GM12878 (cell line): ENCODE measurements around the gene CMSS1. TPM values are rescaled to one million over a fixed set of nuclear protein-coding genes. Genes with fewer than 3 reads are reported as not detected.

ENCODE experiments used
- ATAC-seq: fragments of 200-7000 bp; cut with Tn5 transposase; 3 replicates; pipeline ENCODE4 v1.9.1; 2020; ENCODE audit warnings: mild to moderate bottlenecking, moderate library complexity
- BruUV-seq: library from RNA; stranded (reverse); fragments of 400-500 nt; replicated peaks from 2 replicates; lab custom pipeline; 2021; lab: Mats Ljungman, UMichigan
- CTCF ChIA-PET: fragments of 300-600 bp; sonication (Branson Sonifier 250); formaldehyde crosslinking; extraction: SDS; loops from one replicate; lab custom pipeline; 2021; ENCODE audit warnings: inconsistent platforms; lab: Yijun Ruan, JAX
- POLR2A ChIA-PET: fragments of 350-600 bp; formaldehyde crosslinking; extraction: SDS; loops from one replicate; lab custom pipeline; 2021; ENCODE audit warnings: inconsistent platforms; lab: Charles Lee
- RAD21 ChIA-PET: fragments of 300-600 bp; sonication (Branson Sonifier 250); formaldehyde crosslinking; loops from one replicate; lab custom pipeline; 2023; ENCODE audit warnings: antibody characterized with exemption; ENCODE audit not compliant: unreplicated experiment; lab: Charles Lee
- SMC1A ChIA-PET: fragments of 300-600 bp; sonication (Branson Sonifier 250); formaldehyde crosslinking; loops from one replicate; lab custom pipeline; 2023; ENCODE audit not compliant: unreplicated experiment, uncharacterized antibody; lab: Charles Lee
- DNase-seq: peaks from one replicate; pipeline ENCODE4 v3.0.0-alpha.2; 2011; ENCODE audit warnings: low read depth, low spot score
- FAIRE-seq: peaks from 3 replicates; lab custom pipeline; 2011; peaks lifted over from hg19 to GRCh38; lab: Jason Lieb, UNC
- H2AFZ ChIP-seq: 2 replicates; pipeline ENCODE4 v1.6.0; 2011; ENCODE audit warnings: low read depth, low read length, control low read depth; ENCODE audit not compliant: control insufficient read depth
- H3K27ac ChIP-seq: 2 replicates; pipeline ENCODE4 v1.5.1; 2011; ENCODE audit warnings: control low read depth; ENCODE audit not compliant: control insufficient read depth, insufficient read depth
- H3K27me3 ChIP-seq, 2 experiments: replicated peaks in 1 of 2; 2 replicates each; pipeline versions ENCODE4 v1.6.0 to v1.6.1; 2011; ENCODE audit warnings: low read length in 1 of 2; ENCODE audit not compliant: control insufficient read depth in 2 of 2, insufficient read depth in 2 of 2
- H3K36me3 ChIP-seq, 2 experiments: 2 replicates each; pipeline ENCODE4 v1.5.1; 2011; ENCODE audit warnings: low read length in 1 of 2; ENCODE audit not compliant: control insufficient read depth in 2 of 2, insufficient read depth in 2 of 2
- H3K4me1 ChIP-seq: 2 replicates; pipeline ENCODE4 v1.6.1; 2011; ENCODE audit warnings: mild to moderate bottlenecking, low read length, moderate library complexity, mixed read lengths; ENCODE audit not compliant: control insufficient read depth, insufficient read depth
- H3K4me2 ChIP-seq: 2 replicates; pipeline ENCODE4 v1.6.0; 2011; ENCODE audit warnings: control low read depth; ENCODE audit not compliant: control insufficient read depth, insufficient read depth
- H3K4me3 ChIP-seq: fragments of 200-600 bp; sonication (generic); 2 replicates; pipeline ENCODE4 v1.5.1; 2016
- H3K79me2 ChIP-seq: 2 replicates; pipeline ENCODE4 v1.6.0; 2011; ENCODE audit warnings: low read length; ENCODE audit not compliant: control insufficient read depth, insufficient read depth
- H3K9ac ChIP-seq: 2 replicates; pipeline ENCODE4 v1.8.0; 2011; ENCODE audit warnings: low read length, control low read depth, mixed read lengths; ENCODE audit not compliant: control insufficient read depth, insufficient read depth
- H3K9me3 ChIP-seq: replicated peaks from 3 replicates; pipeline ENCODE4 v1.5.1; 2011; ENCODE audit warnings: mild to moderate bottlenecking, low read length; ENCODE audit not compliant: control insufficient read depth, insufficient read depth
- H4K20me1 ChIP-seq: 2 replicates; pipeline ENCODE4 v1.6.0; 2011; ENCODE audit not compliant: control insufficient read depth, insufficient read depth
- E4F1 ChIP-seq: fragments of 450-650 bp; IDR thresholded peaks from 2 replicates; pipeline ENCODE4 v1.6.1; 2018; ENCODE audit warnings: borderline replicate concordance, mild to moderate bottlenecking; ENCODE audit not compliant: partially characterized antibody
- FOXK2 ChIP-seq: fragments of 450-650 bp; IDR thresholded peaks from 2 replicates; pipeline ENCODE4 v1.6.1; 2017; ENCODE audit warnings: mild to moderate bottlenecking, moderate library complexity
- IRF5 ChIP-seq: fragments of 450-650 bp; IDR thresholded peaks from 2 replicates; pipeline ENCODE4 v1.6.1; 2017; ENCODE audit warnings: borderline replicate concordance
- JUNB ChIP-seq: IDR thresholded peaks from 2 replicates; pipeline ENCODE4 v1.6.1; 2016; ENCODE audit warnings: antibody characterized with exemption, mild to moderate bottlenecking
- LARP7 ChIP-seq: fragments of 450-650 bp; IDR thresholded peaks from 2 replicates; pipeline ENCODE4 v1.6.1; 2017; ENCODE audit warnings: mild to moderate bottlenecking
- MEF2B ChIP-seq: fragments of 450-650 bp; IDR thresholded peaks from 2 replicates; pipeline ENCODE4 v1.6.1; 2018; ENCODE audit warnings: mild to moderate bottlenecking, moderate library complexity; ENCODE audit not compliant: partially characterized antibody, poor library complexity, severe bottlenecking
- MLLT1 ChIP-seq: fragments of 450-650 bp; IDR thresholded peaks from 2 replicates; pipeline ENCODE4 v1.6.1; 2016; ENCODE audit warnings: mild to moderate bottlenecking
- NFYA ChIP-seq: IDR thresholded peaks from 2 replicates; pipeline ENCODE4 v1.6.1; 2011; ENCODE audit warnings: low read depth, mild to moderate bottlenecking, low read length, improper control_type of control experiment, borderline replicate concordance
- PML ChIP-seq: IDR thresholded peaks from 2 replicates; pipeline ENCODE4 v1.6.1; 2012; ENCODE audit warnings: low read length, inconsistent platforms
- POLR2AphosphoS2 ChIP-seq: IDR thresholded peaks from 2 replicates; pipeline ENCODE4 v1.6.1; 2011; ENCODE audit warnings: low read depth, mild to moderate bottlenecking, low read length, improper control_type of control experiment, moderate library complexity
- RB1 ChIP-seq: fragments of 450-650 bp; formaldehyde crosslinking; IDR thresholded peaks from 2 replicates; pipeline ENCODE4 v1.6.1; 2017; ENCODE audit warnings: mild to moderate bottlenecking, borderline replicate concordance
- RELA ChIP-seq: fragments of 450-650 bp; IDR thresholded peaks from 2 replicates; pipeline ENCODE4 v1.8.0; 2014; ENCODE audit warnings: borderline replicate concordance; ENCODE audit not compliant: partially characterized antibody
- RFX5 ChIP-seq: IDR thresholded peaks from 2 replicates; pipeline ENCODE4 v1.6.1; 2011; ENCODE audit warnings: low read depth, low read length, improper control_type of control experiment
- SUPT20H ChIP-seq: IDR thresholded peaks from 2 replicates; pipeline ENCODE4 v1.6.1; 2011; ENCODE audit warnings: low read depth, mild to moderate bottlenecking, low read length, moderate library complexity, borderline replicate concordance; ENCODE audit not compliant: control insufficient read depth
- TCF3 ChIP-seq: IDR thresholded peaks from 2 replicates; pipeline ENCODE4 v1.6.1; 2012; ENCODE audit warnings: low read depth, mild to moderate bottlenecking, low read length, borderline replicate concordance; ENCODE audit not compliant: insufficient read depth
- TCF7 ChIP-seq: IDR thresholded peaks from 2 replicates; pipeline ENCODE4 v1.6.1; 2014; ENCODE audit warnings: antibody characterized with exemption, borderline replicate concordance
- ZBTB33 ChIP-seq: fragments of 450-650 bp; IDR thresholded peaks from 2 replicates; pipeline ENCODE4 v1.6.1; 2017; ENCODE audit warnings: mild to moderate bottlenecking
- ZNF384 ChIP-seq: IDR thresholded peaks from 2 replicates; pipeline ENCODE4 v1.6.1; 2012; ENCODE audit warnings: low read depth, mild to moderate bottlenecking, low read length, improper control_type of control experiment, borderline replicate concordance
- ZSCAN29 ChIP-seq: fragments of 450-650 bp; IDR thresholded peaks from 2 replicates; pipeline ENCODE4 v1.6.1; 2017; ENCODE audit warnings: mild to moderate bottlenecking, moderate library complexity
- in situ Hi-C: fragments of 300-500 bp; cut with MboI; formaldehyde crosslinking; loops from 9 replicates; pipeline ENCODE4 v1.14.3; 2018; ENCODE audit warnings: mixed read lengths
- intact Hi-C: fragments of 100-400 bp; cut with micrococcal nuclease; formaldehyde crosslinking; loops from one replicate; pipeline ENCODE4 v1.14.2; 2022; ENCODE audit not compliant: unreplicated experiment
- polyA plus RNA-seq, 11 experiments: library from polyadenylated mRNA; depleted of rRNA in 4 of 11; unstranded in 6 of 11; stranded (reverse) in 5 of 11; fragments of >200 nt; fragmentation: Nextera tagmentation in 4 of 11; fragmentation: Illumina TruSeq in 1 of 11; extraction: Ambion mirVana in 4 of 11; extraction: Trizol in 1 of 11; gene quantifications; 1 replicate in 1 of 11; 2 replicates in 10 of 11; pipeline versions ENCODE4 v1.2.1 to v1.2.3, GENCODE V29; 2011 to 2016; ENCODE audit warnings: inconsistent platforms in 2 of 11, missing spikeins in 2 of 11, low read depth in 1 of 11
- total RNA-seq, 4 experiments: library from RNA; depleted of rRNA in 3 of 4; stranded (reverse); fragments of >200 nt in 3 of 4; fragmentation: Illumina TruSeq in 1 of 4; extraction: Trizol in 1 of 4; gene quantifications; 2 replicates each; pipeline versions ENCODE4 v1.2.1 to v1.2.3, GENCODE V29; 2013 to 2021

CMSS1 gene
- total and polyA plus RNA-seq, 10 of the 15 experiments (the other 5 are each of a cell fraction or from before 2014, with no cell fraction given): 31.0 to 118 (median 70.1) TPM

- intact Hi-C loops: no loop called here
- TF ChIP-seq PML: peak; percentile 55; the same call in 1 of the 2 replicates
- TF ChIP-seq RELA: no peak
- TF ChIP-seq TCF7: peak; percentile 72; the same call in 1 of the 2 replicates
- TF ChIP-seq POLR2AphosphoS2: no peak
- TF ChIP-seq MLLT1: peak; percentile 70; the same call in 1 of the 2 replicates
- peak; percentile 46 for TF ChIP-seq MEF2B
- TF ChIP-seq FOXK2: no peak
- no peak for TF ChIP-seq SUPT20H
- TF ChIP-seq JUNB: peak; percentile 94
- TF ChIP-seq NFYA: no peak
- TF ChIP-seq E4F1: no peak
- no peak for TF ChIP-seq ZBTB33
- TF ChIP-seq IRF5: 0 out of 2 replicates have a peak, but pooled peaks have one; percentile 40
- TF ChIP-seq ZSCAN29: no peak
- 0 out of 2 replicates have a peak, but pooled peaks have one; percentile 30 for TF ChIP-seq TCF3
- TF ChIP-seq RB1: no peak
- no peak for TF ChIP-seq ZNF384
- no peak for TF ChIP-seq RFX5
- TF ChIP-seq LARP7: no peak
Observed at GRCh38 chr3:100087198-100087597, 269.5 kb downstream of the CMSS1 start.

More at GRCh38 chr3:100087198-100087597, 269.5 kb downstream of the CMSS1 start:
- SMC1A ChIA-PET: no interaction called here
- in situ Hi-C loops: no loop called here
- H3K36me3 ChIP-seq: no peaks in the 10 kb centered on the region
- ATAC-seq: peak; percentile 89
- no peak overlapping the region for H3K27ac ChIP-seq
- H2AFZ ChIP-seq: no peak overlapping the region
- H3K9me3 ChIP-seq: no peaks in the 10 kb centered on the region
- CTCF ChIA-PET: interaction anchor here (0.8 to 3.5 kb wide), 3 partner anchors 40 to 243 kb away, joined by 3 to 17 read pairs (median 11); no protein-coding TSS in a partner anchor
- FAIRE-seq: peak; percentile 98
- no peak overlapping the region for H3K9ac ChIP-seq
- H3K79me2 ChIP-seq: no peaks in the 10 kb centered on the region
- POLR2A ChIA-PET: no interaction called here
- no peak overlapping the region for H3K4me3 ChIP-seq
- H3K4me2 ChIP-seq: peak overlapping the region; percentile 29; the same call in 1 of the 2 replicates
- H3K4me1 ChIP-seq: peaks cover 18% of the 10 kb centered on the region
- BruUV-seq: no TSS peak
- peak; percentile 68 for DNase-seq
- H3K27me3 ChIP-seq: no peaks in the 10 kb centered on the region
- RAD21 ChIA-PET: no interaction called here
- no peaks in the 10 kb centered on the region for H4K20me1 ChIP-seq
